DOHH2 (cell line): ENCODE results near the gene TMEM97.

Experiments used
- CTCF ChIP-seq: fragments of 200-600 bp; sonication (generic); IDR thresholded peaks from one replicate; pipeline ENCODE4 v1.5.1; 2014; ENCODE audit warnings: antibody characterized with exemption, mild to moderate bottlenecking, low read depth, low read length; ENCODE audit not compliant: poor library complexity, severe bottlenecking
- EZH2phosphoT487 ChIP-seq: fragments of 200-600 bp; sonication (generic); IDR thresholded peaks from 2 replicates; pipeline ENCODE4 v1.6.1; 2017; ENCODE audit warnings: borderline replicate concordance, mild to moderate bottlenecking, antibody characterized with exemption, low read length, moderate library complexity, mixed read lengths

GRCh38 chr17:28270926-28271325 lies 48.1 kb upstream of the TMEM97 start:
- TF ChIP-seq CTCF (no peak), EZH2phosphoT487 (no peak)
